Ramos (cell line): ENCODE measurements around the gene NEU1.

ENCODE experiments used
- in situ Hi-C: fragments of 300-500 bp; cut with MboI; formaldehyde crosslinking; loops from one replicate; pipeline ENCODE4 v1.14.3; 2022; ENCODE audit warnings: low sequenced_read_pairs; ENCODE audit not compliant: unreplicated experiment

The NEU1 gene

GRCh38 chr6:31896856-31897611 is 34.4 kb upstream of the NEU1 start:
- in situ Hi-C loops = no loop called here

- in situ Hi-C loops = no loop called here
Measured at GRCh38 chr6:31896493-31896855, 33.9 kb upstream of the NEU1 start.

- in situ Hi-C loops = no loop called here
Measured at GRCh38 chr6:31892821-31893220, 30.2 kb upstream of the NEU1 start.

GRCh38 chr6:31889331-31889972 is 26.8 kb upstream of the NEU1 start:
- in situ Hi-C loops = no loop called here

- in situ Hi-C loops = no loop called here
Measured at GRCh38 chr6:31888276-31889258, 25.9 kb upstream of the NEU1 start.

GRCh38 chr6:31887173-31888007 is 24.8 kb upstream of the NEU1 start:
- in situ Hi-C loops = no loop called here

GRCh38 chr6:31886541-31886991 is 23.9 kb upstream of the NEU1 start:
- in situ Hi-C loops = no loop called here

GRCh38 chr6:31884528-31885035 is 22.0 kb upstream of the NEU1 start:
- in situ Hi-C loops = no loop called here

GRCh38 chr6:31883676-31884075 is 21.1 kb upstream of the NEU1 start:
- in situ Hi-C loops = no loop called here

- in situ Hi-C loops = no loop called here
Measured at GRCh38 chr6:31882344-31882743, 19.7 kb upstream of the NEU1 start.

- in situ Hi-C loops = no loop called here
Measured at GRCh38 chr6:31881136-31881859, 18.7 kb upstream of the NEU1 start.

- in situ Hi-C loops = no loop called here
Measured at GRCh38 chr6:31880616-31881015, 18.0 kb upstream of the NEU1 start.

GRCh38 chr6:31879901-31880300 is 17.3 kb upstream of the NEU1 start:
- in situ Hi-C loops = no loop called here

- in situ Hi-C loops = no loop called here
Measured at GRCh38 chr6:31879143-31879542, 16.5 kb upstream of the NEU1 start.

GRCh38 chr6:31878726-31879125 is 16.1 kb upstream of the NEU1 start, which contains the start of gene SLC44A4:
SLC44A4 (minus strand) TSS chr6:31878997; CDS start chr6:31878980, 17 bp downstream.
- in situ Hi-C loops = no loop called here

GRCh38 chr6:31878222-31878621 is 15.6 kb upstream of the NEU1 start:
- in situ Hi-C loops = no loop called here

GRCh38 chr6:31877651-31878161 is 15.1 kb upstream of the NEU1 start:
- in situ Hi-C loops = no loop called here

GRCh38 chr6:31877125-31877650 is 14.6 kb upstream of the NEU1 start:
- in situ Hi-C loops = no loop called here
